ENCODE results near the gene ADRB2.
"Not testable (repeated sequence)": the region's sequence is repeated elsewhere in the genome, so short reads cannot be mapped to it uniquely, and the experiment has no call there.

ADRB2 gene

DNA sequence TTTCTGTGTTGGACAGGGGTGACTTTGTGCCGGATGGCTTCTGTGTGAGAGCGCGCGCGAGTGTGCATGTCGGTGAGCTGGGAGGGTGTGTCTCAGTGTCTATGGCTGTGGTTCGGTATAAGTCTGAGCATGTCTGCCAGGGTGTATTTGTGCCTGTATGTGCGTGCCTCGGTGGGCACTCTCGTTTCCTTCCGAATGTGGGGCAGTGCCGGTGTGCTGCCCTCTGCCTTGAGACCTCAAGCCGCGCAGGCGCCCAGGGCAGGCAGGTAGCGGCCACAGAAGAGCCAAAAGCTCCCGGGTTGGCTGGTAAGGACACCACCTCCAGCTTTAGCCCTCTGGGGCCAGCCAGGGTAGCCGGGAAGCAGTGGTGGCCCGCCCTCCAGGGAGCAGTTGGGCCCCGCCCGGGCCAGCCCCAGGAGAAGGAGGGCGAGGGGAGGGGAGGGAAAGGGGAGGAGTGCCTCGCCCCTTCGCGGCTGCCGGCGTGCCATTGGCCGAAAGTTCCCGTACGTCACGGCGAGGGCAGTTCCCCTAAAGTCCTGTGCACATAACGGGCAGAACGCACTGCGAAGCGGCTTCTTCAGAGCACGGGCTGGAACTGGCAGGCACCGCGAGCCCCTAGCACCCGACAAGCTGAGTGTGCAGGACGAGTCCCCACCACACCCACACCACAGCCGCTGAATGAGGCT lies at the start of gene ADRB2:
Gene ADRB2 (plus strand): TSS at position 559 of the 686 bp plus-strand sequence. CDS start 221 bp downstream, outside the sequence.
- DNase-seq (ENCODE audit: low spot score) = peak; percentile 90

GRCh38 chr5:148776780-148777179 lies 49.6 kb upstream of the ADRB2 start:
- no peak for DNase-seq (ENCODE audit: low spot score)

DNA sequence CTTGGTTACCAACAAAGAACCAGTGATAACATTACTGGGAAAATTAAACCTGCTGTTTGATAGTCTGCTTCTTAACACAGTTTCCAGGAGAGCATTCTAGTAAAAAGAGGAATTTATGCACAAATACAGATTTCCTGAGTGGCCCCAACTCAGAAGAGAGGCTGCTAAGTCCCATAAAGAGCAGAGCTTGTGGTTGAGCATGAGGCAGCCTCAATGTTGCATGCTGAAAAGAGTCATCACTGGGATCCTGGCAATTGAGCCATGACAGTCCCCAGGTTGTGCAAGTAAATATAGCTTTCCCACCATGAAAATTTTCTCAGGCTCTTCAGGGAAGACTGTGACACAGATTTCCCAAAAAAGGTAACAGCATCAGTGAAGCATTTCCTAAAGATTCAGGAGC lies 47.5 kb upstream of the ADRB2 start:
- no peak for DNase-seq (ENCODE audit: low spot score)

DNA sequence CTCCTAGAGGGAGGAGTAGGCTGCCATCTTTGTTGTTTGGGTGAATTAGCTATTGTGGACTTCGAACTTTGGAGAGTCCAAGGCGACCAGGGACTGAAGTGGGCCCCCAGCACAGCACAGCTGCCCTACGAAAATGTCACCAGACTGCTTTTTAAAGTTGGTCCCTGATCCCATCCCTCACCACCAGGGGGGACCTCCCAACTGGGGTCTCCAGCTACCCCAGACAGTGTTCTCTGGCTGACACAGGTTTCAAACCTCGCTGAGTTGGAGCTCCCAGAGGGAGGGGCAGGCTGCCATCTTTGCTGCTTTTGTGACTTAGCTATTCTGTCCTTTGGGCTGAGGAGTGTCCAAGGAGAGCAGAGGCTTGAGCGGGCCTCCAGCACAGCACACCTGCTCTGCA lies 45.7 kb upstream of the ADRB2 start:
- no peak for DNase-seq (ENCODE audit: low spot score)

DNA sequence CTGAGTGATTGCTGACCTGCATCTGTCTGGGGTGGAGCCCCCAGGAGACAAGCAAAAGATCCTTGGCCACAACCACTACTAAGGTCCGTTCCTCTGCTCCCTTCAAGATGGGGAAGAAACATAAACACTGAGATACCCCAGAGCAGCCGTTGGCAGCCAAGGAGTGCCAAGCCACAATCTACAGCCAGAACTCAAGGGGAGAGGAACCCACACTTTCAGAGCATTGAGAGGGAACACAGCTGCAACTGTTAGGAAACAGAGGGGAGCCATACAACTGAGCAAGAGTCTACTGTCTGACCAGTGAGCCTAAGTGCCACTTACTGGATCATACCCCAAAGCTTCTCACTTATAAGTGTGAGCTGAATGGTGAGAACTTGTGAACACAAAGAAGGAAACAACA lies 44.6 kb upstream of the ADRB2 start:
- DNase-seq (ENCODE audit: low spot score) = no peak

GRCh38 chr5:148785223-148785622 lies 41.2 kb upstream of the ADRB2 start:
- no peak for DNase-seq (ENCODE audit: low spot score)

DNA sequence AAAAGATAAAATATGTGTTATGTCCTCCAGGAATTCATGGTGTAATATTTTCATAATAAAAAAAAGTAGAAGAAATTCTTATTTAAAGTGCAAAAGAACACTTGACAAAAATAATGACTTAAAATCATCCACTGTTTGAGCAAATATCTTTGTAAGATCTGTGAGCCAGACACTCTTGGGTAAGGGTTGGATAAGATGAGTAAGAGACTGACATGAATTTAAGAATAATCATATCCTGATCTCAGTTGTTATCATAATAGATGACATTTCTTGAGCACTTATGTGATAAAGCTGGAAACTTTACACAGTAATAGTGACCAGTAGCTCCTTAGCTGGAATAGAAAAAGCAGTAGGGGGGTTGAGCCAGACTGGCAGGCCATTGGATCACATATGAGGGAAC lies 40.0 kb upstream of the ADRB2 start:
- DNase-seq (ENCODE audit: low spot score) = no peak

- no peak for DNase-seq (ENCODE audit: low spot score)
Measured at GRCh38 chr5:148788636-148789035, 37.8 kb upstream of the ADRB2 start.

- no peak for DNase-seq (ENCODE audit: low spot score)
Measured at GRCh38 chr5:148790545-148791333, 35.7 kb upstream of the ADRB2 start.

GRCh38 chr5:148791334-148791667 lies 35.1 kb upstream of the ADRB2 start:
- no peak for DNase-seq (ENCODE audit: low spot score)

DNA sequence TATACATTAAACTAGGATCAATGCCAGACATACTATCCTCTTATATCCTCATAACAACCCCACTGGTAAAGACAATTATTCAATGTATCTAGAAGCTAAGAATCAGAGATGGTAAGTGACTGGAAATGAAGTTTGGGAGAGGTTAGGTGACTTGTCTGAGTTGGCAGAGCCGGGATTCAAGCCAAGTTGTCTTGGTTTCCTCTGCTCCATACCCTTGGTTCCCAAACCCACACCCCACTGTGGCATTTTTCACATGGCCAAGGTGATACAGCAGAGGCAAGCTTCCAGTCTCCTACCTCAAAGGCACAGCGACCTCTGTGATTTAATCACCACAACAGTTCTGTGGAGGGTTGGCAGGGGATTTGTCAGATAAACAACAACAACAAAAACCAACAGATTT lies 34.7 kb upstream of the ADRB2 start:
- no peak for DNase-seq (ENCODE audit: low spot score)

DNA sequence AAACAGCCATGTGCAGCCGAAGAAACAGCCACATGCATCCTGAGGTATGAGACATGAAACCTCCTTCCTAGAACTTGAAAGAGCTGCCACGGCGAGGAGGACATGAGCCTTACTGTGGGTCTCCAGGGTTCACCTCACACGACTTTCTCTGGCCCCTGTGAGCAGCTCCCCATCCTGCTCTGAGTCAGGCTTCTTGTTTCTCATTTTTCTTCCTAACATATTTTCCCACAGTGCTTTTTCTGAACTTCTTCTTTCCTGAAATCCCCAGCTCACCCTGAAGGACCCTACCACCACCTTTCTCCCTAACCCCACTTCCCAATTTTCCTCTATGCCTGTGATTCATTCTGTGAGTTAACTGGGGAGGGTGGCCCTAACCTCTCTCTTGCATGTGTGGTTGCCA lies 33.7 kb upstream of the ADRB2 start:
- no peak for DNase-seq (ENCODE audit: low spot score)

GRCh38 chr5:148793261-148793660 lies 33.1 kb upstream of the ADRB2 start:
- DNase-seq (ENCODE audit: low spot score) = no peak

GRCh38 chr5:148794275-148794674 lies 32.1 kb upstream of the ADRB2 start:
- no peak for DNase-seq (ENCODE audit: low spot score)

- DNase-seq (ENCODE audit: low spot score) = no peak
Measured at GRCh38 chr5:148794729-148795561, 31.5 kb upstream of the ADRB2 start.

GRCh38 chr5:148796936-148797335 lies 29.5 kb upstream of the ADRB2 start:
- no peak for DNase-seq (ENCODE audit: low spot score)

DNA sequence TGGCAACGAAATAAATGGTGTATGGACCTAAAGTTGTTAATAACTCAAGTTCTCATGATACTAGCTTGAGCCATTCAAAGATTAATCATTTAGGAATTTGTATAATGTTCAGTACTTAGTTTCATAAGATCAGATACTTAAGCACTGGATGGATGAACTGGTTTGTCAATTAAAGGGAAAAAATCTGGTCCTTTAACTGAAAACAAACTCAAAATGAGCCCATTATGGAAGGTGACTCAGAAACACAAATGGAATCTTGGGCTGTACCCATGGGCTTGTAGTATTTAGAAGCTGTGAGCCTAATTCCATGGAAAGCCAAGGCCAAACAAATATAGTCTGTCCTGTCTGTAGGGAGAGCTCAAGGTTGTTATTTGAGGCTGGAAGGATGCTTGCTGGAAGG lies 27.6 kb upstream of the ADRB2 start:
- DNase-seq (ENCODE audit: low spot score) = no peak

DNA sequence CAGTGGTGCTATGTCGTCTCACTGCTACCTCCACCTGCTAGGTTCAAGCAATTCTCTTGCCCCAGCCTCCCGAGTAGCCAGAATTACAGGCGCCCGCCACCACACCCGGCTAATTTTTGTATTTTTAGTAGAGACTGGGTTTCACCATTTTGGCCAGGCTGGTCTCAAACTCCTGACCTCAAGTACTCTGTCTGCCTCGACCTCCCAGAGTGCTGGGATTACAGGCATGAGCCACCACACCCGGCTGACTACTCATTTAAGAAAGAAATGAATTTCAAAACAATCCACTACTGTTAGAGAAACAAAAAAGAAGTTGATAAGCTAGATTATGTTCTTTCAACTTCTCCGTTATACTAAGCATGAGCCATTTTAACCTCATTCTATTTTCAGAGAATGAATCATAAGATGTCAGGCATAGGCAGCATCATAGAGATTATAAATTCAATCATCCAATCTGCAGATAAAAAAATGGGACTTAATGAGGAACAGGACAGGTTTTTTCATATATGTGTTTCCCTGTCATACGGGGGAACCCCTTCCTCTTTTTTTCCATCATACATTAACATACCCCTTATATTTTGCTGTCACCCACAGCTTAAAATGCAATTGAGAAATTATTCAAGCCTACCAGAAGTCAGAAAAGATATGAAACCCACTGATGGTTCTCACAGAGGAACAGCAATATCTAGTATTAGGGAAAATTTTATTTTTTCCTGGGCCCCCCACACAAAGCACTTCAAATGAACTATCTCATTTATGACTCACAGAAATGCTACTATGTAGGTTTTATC lies 26.5 kb upstream of the ADRB2 start:
- DNase-seq (ENCODE audit: low spot score) = no peak

GRCh38 chr5:148801682-148802276 lies 24.6 kb upstream of the ADRB2 start:
- no peak for DNase-seq (ENCODE audit: low spot score)

GRCh38 chr5:148803451-148803850 lies 23.0 kb upstream of the ADRB2 start:
- DNase-seq (ENCODE audit: low spot score) = not testable (repeated sequence)

GRCh38 chr5:148804393-148804792 lies 22.0 kb upstream of the ADRB2 start:
- no peak for DNase-seq (ENCODE audit: low spot score)

Data from CD4-positive, alpha-beta T cell treated with Interleukin-15 for 4 hours (primary cell).